Stomach smooth muscle (tissue), 2 donors: ENCODE data around the gene FCGR3A.
"Not testable (repeated sequence)": the region's sequence is repeated elsewhere in the genome, so short reads cannot be mapped to it uniquely, and the experiment has no call there.

Source experiments
- H3K27ac ChIP-seq: one replicate; pipeline ENCODE4 v1.7.0; 2013; ENCODE audit warnings: mild to moderate bottlenecking, low read length, inconsistent platforms
- H3K27me3 ChIP-seq, 2 donors: one replicate each; pipeline ENCODE4 v1.7.0; 2013; ENCODE audit warnings: low read length in 2 of 2; ENCODE audit not compliant: insufficient read depth in 2 of 2, control insufficient read depth in 1 of 2
- H3K36me3 ChIP-seq, 2 donors: one replicate each; pipeline ENCODE4 v1.7.0; 2013; ENCODE audit warnings: low read length in 2 of 2; ENCODE audit not compliant: control insufficient read depth in 2 of 2, insufficient read depth in 2 of 2
- H3K4me1 ChIP-seq: one replicate; pipeline ENCODE4 v1.7.0; 2013; ENCODE audit warnings: low read length; ENCODE audit not compliant: control insufficient read depth, insufficient read depth
- H3K4me3 ChIP-seq, 2 donors: one replicate each; pipeline ENCODE4 v1.7.0; 2013; ENCODE audit warnings: low read length in 2 of 2
- H3K9ac ChIP-seq, 2 donors: one replicate each; pipeline ENCODE4 v1.7.0; 2013; ENCODE audit warnings: low read length in 2 of 2, mild to moderate bottlenecking in 1 of 2
- H3K9me3 ChIP-seq, 2 donors: one replicate each; pipeline ENCODE4 v1.7.0; 2013; ENCODE audit warnings: low read length in 2 of 2; ENCODE audit not compliant: control insufficient read depth in 2 of 2
- donor health status: healthy.
- donor health status: Pancreatic carcinoma.

The FCGR3A gene

DNA sequence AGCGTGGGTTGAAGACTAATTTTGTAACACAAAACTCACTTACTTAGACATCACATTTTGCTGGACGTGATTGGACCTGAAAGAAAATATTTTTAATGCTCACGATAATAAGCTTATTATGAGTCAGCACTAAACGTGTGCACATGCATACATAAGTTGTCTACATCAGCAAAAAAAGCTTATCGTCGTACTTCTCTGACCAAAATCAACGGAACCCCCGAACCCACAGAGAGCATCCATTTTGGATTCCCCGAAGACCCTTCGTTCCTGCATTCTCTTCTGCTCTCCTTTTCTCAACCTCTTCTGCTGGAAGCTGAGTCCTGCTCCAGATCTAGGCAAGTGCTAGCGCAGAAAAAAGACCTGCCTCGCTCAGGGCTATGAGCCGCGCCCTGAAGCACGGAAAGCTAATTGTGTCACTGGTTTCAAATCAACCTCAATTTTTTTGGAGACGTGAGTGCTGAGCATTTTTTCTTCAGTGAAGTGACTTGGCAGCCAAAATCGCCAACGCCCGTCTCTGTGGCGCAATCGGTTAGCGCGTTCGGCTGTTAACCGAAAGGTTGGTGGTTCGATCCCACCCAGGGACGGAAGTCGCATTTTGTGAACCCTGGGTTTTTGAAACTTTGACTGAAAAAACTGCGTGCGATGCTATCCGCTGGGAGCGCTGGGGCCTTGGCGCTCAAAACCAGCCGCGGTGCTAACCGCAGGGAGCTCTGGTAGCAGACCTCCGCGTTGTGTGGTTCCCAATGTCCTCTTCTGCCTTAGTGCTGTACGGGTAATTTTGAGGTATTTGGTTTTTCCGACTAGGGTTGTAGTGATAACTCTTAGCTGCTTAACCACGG lies 9.7 kb downstream of the FCGR3A start:
- H3K36me3 ChIP-seq, H3K4me1 ChIP-seq, H3K27ac ChIP-seq, H3K9me3 ChIP-seq, H3K27me3 ChIP-seq: not testable (repeated sequence)
- H3K9ac ChIP-seq = peak overlapping the region; percentile 17 to 47
- H3K4me3 ChIP-seq = peak overlapping the region; percentile 26 to 79

DNA sequence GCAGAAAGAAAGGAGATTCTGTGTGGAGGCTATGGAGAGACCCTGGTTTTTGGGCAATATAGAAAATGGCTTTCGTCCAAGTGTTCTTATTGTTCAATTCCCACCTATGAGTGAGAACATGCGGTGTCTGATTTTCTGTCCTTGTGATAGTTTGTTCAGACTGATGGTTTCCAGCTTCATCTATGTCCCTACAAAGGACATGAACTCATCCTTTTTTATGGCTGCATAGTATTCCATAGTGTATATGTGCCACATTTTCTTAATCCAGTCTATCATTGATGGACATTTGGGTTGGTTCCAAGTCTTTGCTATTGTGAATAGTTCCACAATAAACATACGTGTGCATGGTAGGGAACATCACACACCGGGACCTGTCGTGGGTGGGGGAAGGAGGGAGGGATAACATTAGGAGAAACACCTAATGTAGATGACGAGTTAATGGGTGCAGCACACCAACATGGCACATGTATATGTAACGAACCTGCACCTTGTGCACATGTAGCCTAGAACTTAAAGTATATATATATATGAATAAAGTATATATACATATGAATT lies 10.6 kb downstream of the FCGR3A start:
- not testable (repeated sequence) for H3K27me3 ChIP-seq, H3K4me1 ChIP-seq, H3K36me3 ChIP-seq, H3K27ac ChIP-seq, H3K4me3 ChIP-seq, H3K9me3 ChIP-seq, H3K9ac ChIP-seq

DNA sequence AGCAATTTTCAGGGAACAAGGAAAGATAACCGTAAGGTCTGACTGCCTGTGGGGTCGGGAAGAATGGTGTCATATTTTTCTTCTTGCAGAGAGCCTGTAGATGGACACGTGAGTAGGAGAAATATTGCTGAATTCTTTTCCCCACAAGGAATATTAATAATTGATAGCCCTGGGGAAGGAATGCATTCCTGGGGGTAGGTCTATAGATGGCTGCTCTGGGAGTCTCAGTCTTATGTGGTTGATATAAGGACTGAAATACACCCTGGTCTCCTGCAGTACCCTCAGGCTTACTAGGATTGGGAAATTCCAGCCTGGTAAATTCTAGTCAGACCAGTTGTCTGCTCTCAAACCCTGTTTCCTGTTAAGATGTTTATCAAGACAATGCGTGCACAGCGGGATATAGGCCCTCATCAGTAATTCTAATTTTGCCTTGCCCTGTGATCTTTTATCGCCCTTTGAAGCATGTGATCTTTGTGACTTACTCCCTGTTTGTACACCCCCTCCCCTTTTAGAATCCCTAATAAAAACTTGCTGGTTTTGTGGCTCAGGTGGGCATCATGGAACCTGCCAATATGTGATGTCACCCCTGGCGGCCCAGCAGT lies 12.4 kb downstream of the FCGR3A start:
- H3K4me3 ChIP-seq, H3K9ac ChIP-seq, H3K36me3 ChIP-seq, H3K9me3 ChIP-seq, H3K27ac ChIP-seq, H3K27me3 ChIP-seq, H3K4me1 ChIP-seq: not testable (repeated sequence)

DNA sequence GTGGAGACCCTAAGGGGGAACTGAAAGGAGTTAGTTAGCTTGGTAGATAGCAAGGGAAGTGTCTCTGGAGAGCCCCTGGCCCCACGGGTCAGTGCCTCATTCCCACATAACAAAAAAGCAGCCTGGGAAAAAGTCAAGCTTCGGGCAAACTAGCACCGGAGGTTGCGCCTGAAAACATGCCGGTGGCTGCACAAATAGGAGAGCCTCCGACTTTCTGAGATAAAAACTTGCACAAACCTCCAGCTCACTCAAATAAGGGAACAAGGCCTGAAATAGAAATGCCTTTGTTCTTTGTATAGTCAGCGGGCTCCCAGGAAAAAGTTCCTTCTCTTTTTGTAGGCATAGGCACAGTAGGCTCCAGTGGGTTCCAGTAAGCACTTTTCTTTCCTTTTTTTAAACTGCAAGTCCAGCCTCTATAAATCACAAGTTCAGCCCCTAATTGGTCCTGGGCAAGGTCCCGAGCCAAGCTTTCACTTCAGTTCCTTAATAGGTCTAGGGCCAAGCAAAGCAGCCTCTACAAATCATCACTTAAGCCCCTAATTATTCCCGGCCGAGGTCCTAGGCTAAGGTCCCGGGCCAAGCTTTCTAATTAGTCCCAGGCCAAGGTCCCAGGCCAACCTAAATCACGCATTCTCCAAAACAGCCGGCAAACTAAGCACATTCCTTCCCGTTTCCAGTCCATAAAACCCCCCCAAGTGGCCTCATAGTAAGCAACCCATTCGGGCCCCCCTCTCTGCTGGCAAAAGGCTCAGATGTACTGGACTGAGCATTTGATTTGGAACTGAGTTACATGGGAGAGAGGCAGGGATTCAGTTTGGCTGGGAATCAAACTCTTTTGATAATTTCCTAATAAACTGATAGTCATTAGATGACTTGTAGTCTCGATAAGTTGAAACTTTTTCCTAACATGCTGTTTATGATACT lies 16.7 kb downstream of the FCGR3A start:
- H3K27me3 ChIP-seq, H3K27ac ChIP-seq, H3K9ac ChIP-seq, H3K36me3 ChIP-seq, H3K9me3 ChIP-seq, H3K4me1 ChIP-seq: not testable (repeated sequence)
- peak overlapping the region in 1 of 2 donors; percentile 44 for H3K4me3 ChIP-seq

DNA sequence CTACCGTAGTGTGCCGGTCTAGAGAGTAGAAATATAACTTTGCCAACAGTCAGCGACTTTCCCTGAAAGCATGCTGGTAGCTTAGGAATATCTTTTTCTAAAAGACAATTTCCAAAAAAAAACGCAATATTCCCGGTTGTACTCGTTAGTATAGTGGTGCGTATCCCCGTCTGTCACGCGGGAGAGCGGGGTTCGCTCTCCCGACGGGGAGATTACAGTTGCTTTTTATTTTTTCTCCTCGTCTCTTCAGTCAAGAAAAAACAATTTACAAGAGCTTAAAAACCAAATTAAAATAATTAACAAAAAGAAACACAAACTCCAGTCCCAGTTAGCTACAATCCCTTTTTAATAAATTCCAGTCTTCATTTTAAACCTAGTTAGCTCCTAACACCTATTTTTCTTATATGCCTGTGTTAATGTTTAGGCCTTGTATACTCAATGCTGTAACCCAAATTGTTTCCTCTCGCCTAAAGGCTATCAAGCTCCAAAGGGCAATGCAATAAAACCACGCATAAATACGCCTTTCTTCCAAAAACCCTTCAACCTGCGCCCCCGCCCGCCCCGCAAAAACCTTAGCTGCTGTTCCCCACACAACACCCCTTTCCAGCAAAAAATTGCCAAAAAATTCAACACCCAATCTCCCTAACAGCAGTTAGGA lies 17.5 kb downstream of the FCGR3A start:
- Histone ChIP-seq H3K9ac (peak overlapping the region in 1 of 2 donors; percentile 9), H3K36me3 (no peaks in the 10 kb centered on the region), H3K27ac (no peak overlapping the region), H3K4me3 (peak overlapping the region; percentile 43 to 80), H3K9me3 (no peaks in the 10 kb centered on the region), H3K27me3 (no peaks in the 10 kb centered on the region), H3K4me1 (no peaks in the 10 kb centered on the region)

DNA sequence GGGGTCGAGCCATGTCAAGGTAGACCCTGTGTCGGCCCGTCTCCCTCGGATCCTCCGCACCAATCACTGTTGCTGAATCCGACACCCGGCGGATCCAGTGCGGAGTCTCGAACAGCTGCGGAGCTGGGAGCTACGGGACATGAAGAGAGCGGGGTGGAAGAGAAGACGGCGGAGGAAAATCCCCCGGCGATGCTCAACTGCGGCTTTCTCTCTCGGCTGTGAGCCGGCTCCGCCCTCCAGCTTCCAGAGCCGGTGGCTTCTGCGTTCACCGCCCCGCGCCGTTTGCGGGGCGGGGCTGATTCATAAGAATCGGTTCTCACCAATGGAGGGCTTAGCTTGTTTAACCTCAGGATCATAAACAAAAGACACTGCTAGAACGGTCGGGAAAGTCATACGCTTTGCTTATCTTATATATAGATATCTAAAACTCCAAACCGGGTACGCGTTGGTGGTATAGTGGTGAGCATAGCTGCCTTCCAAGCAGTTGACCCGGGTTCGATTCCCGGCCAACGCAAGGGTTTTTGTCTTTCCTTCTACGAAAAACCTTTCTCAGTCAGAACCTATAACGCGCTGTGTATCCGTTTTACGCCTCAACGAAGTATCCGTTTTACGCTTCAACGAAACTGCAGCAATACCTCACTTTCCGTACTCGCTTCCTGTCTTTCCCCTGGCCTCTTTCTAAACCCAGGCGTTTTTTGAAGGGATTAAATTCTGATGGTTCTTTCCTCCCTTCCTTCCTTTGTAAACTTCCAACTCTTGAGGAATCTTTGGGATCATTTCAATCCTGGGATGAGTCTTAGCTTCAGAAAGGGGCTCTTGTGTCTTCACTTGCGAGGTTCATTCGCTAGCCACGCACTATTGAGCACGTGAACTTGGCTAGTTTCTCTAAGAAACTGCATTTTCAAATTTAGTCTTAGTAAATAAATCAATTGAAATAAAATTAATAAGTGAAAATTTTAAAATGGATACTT lies 18.7 kb downstream of the FCGR3A start:
- Histone ChIP-seq H3K27ac (peak overlapping the region; percentile 73), H3K9ac (peak overlapping the region; percentile 71 to 75), H3K4me3 (peak overlapping the region; percentile 73 to 80)
- H3K4me1 ChIP-seq, H3K27me3 ChIP-seq, H3K9me3 ChIP-seq, H3K36me3 ChIP-seq: not testable (repeated sequence)

DNA sequence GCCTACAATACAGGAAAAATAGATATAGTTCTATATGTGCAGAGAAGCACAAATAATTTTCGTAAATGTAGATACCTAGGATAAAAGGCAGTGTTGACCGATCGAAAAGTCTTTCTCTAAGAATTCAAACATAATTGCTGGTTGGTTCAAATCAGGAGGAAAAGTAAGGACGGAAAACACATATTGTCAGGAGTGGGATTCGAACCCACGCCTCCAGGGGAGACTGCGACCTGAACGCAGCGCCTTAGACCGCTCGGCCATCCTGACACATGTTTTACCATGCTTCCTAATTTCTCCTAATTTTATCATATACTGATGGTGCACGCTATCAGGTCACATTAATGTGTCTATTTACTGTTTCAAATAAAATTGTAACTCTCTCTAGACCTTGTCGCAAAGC lies 19.5 kb downstream of the FCGR3A start:
- not testable (repeated sequence) for H3K4me1 ChIP-seq, H3K9me3 ChIP-seq, H3K27ac ChIP-seq, H3K27me3 ChIP-seq, H3K9ac ChIP-seq, H3K36me3 ChIP-seq
- peak overlapping the region; percentile 73 to 80 for H3K4me3 ChIP-seq

DNA sequence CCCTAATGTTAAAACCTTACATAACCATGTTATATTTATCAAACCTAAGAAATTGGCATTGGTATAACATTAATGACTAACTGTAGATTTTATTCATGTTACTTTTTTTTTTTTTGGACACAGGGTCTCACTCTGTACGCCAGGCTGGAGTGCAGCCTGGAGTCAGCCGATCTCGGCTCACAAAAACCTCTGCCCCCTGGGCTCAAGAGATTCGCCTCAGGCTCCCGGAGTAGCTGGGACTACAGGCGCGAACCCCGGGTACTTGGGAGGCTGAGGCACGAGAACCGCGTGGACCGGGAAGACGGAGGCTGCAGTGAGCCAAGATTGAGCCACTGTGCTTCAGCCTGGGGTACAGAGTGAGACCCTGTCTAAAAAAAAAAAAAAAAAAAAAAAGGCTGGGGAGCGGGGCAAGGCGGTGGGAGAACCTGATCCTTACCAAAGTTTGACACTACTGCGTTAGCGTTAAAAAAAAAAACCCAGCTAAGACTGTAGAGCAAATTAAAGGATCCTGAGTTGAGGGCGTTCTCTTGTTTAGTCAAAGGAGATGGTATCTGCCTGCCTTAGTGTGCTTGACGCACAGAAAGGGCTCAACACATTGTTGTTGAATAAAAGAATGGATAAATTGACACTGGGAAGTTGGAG lies 20.0 kb downstream of the FCGR3A start:
- H3K4me1 ChIP-seq, H3K27me3 ChIP-seq, H3K9ac ChIP-seq, H3K27ac ChIP-seq, H3K9me3 ChIP-seq, H3K36me3 ChIP-seq: not testable (repeated sequence)
- peak overlapping the region in 1 of 2 donors; percentile 80 for H3K4me3 ChIP-seq

DNA sequence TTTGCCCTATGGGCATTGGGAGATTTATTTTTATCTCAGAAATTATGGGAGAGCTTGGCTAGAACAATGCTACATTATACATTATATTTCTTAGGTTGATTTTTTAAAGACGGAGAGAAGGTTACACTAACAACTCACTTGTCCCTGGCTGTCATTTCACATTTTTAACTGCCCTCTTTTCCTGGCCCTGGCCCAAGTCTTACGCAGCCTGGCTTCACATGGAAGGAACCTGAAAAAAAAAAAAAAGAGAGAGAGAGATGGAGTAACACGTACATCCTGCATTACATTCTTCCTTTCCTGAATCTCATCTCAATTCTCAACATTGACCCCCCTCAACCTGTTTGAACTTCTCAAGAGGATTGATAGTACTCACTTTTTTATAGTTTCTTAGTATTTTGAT lies 21.1 kb downstream of the FCGR3A start:
- H3K9ac ChIP-seq, H3K4me3 ChIP-seq, H3K36me3 ChIP-seq, H3K4me1 ChIP-seq, H3K9me3 ChIP-seq, H3K27ac ChIP-seq, H3K27me3 ChIP-seq: not testable (repeated sequence)
